Vagina (tissue), 2 donors: ENCODE measurements around the gene ENKUR. TPM values are rescaled to one million over a fixed set of nuclear protein-coding genes. Genes with fewer than 3 reads are reported as not detected.

ENCODE experiments used
- DNase-seq, 2 donors: peaks; one replicate each; pipeline ENCODE4 v3.0.0-alpha.2; 2017; ENCODE audit errors: extremely low spot score in 2 of 2
- H3K27ac ChIP-seq: fragments of 200-600 bp; sonication (generic); one replicate; pipeline ENCODE4 v1.5.1; 2019
- H3K27me3 ChIP-seq: fragments of 200-600 bp; sonication (generic); one replicate; pipeline ENCODE4 v1.5.1; 2019
- H3K36me3 ChIP-seq, 2 donors: fragments of 200-600 bp; sonication (generic); one replicate each; pipeline ENCODE4 v1.5.1; 2017 to 2019
- H3K4me1 ChIP-seq: fragments of 200-600 bp; sonication (generic); one replicate; pipeline ENCODE4 v1.5.1; 2019
- H3K4me3 ChIP-seq, 2 donors: fragments of 200-600 bp; sonication (generic); 1 replicate in 1 of 2; 2 replicates in 1 of 2; pipeline ENCODE4 v1.5.1; 2016 to 2019
- H3K9me3 ChIP-seq: fragments of 200-600 bp; sonication (generic); one replicate; pipeline ENCODE4 v1.5.1; 2019
- CTCF ChIP-seq, 3 experiments: fragments of 450-650 bp in 2 of 3; fragments of 200-600 bp in 1 of 3; sonication (generic) in 1 of 3; IDR thresholded peaks; one replicate each; pipeline ENCODE4 v1.5.1; 2017 to 2019; ENCODE audit warnings: antibody characterized with exemption in 3 of 3, mild to moderate bottlenecking in 2 of 3, moderate library complexity in 2 of 3
- POLR2A ChIP-seq, 2 donors: fragments of 450-650 bp; IDR thresholded peaks; one replicate each; pipeline ENCODE4 v1.6.1; 2017; ENCODE audit warnings: antibody characterized with exemption in 2 of 2, mild to moderate bottlenecking in 2 of 2, moderate library complexity in 2 of 2
- POLR2AphosphoS5 ChIP-seq, 2 donors: sonication (generic); formaldehyde crosslinking; IDR thresholded peaks; one replicate each; pipeline ENCODE4 v1.9.0; 2017; ENCODE audit warnings: antibody characterized with exemption in 2 of 2, mild to moderate bottlenecking in 2 of 2, low read depth in 1 of 2; ENCODE audit not compliant: insufficient read depth in 1 of 2
- intact Hi-C: fragments of 100-400 bp; cut with DNase I; formaldehyde crosslinking; loops from one replicate; pipeline ENCODE4 v1.15.1; 2023
- total RNA-seq: library from RNA; depleted of rRNA; stranded (reverse); fragments of >200 nt; gene quantifications from one replicate; pipeline ENCODE4 v1.2.3, GENCODE V29; 2016

Gene ENKUR
- total RNA-seq, 1 donor from 2014 or later: not detected

GRCh38 chr10:25061125-25061524 is 45.2 kb upstream of the ENKUR start:
- H3K4me1 ChIP-seq: no peaks in the 10 kb centered on the region
- TF ChIP-seq CTCF (IDR thresholded peaks at IDR 0.05): no peak
- TF ChIP-seq POLR2A (IDR thresholded peaks at IDR 0.05): no peak
- TF ChIP-seq POLR2AphosphoS5 (IDR thresholded peaks at IDR 0.05; ENCODE audit: insufficient read depth in 1 of 2, low read depth in 1 of 2): no peak
- H3K27me3 ChIP-seq: no peaks in the 10 kb centered on the region
- no peak overlapping the region for H3K27ac ChIP-seq
- no peak overlapping the region for H3K4me3 ChIP-seq
- no peaks in the 10 kb centered on the region for H3K9me3 ChIP-seq
- no peak for DNase-seq
- no peaks in the 10 kb centered on the region for H3K36me3 ChIP-seq
- intact Hi-C loops: no loop called here

GRCh38 chr10:25059990-25060389 is 44.0 kb upstream of the ENKUR start:
- no peak for DNase-seq
- H3K9me3 ChIP-seq: no peaks in the 10 kb centered on the region
- TF ChIP-seq POLR2AphosphoS5 (IDR thresholded peaks at IDR 0.05; ENCODE audit: insufficient read depth in 1 of 2, low read depth in 1 of 2): no peak
- TF ChIP-seq CTCF (IDR thresholded peaks at IDR 0.05): no peak
- TF ChIP-seq POLR2A (IDR thresholded peaks at IDR 0.05): no peak
- no peak overlapping the region for H3K4me3 ChIP-seq
- H3K4me1 ChIP-seq: no peaks in the 10 kb centered on the region
- no peaks in the 10 kb centered on the region for H3K36me3 ChIP-seq
- H3K27ac ChIP-seq: no peak overlapping the region
- H3K27me3 ChIP-seq: no peaks in the 10 kb centered on the region
- intact Hi-C loops: no loop called here

- TF ChIP-seq POLR2A (IDR thresholded peaks at IDR 0.05) (no peak), CTCF (IDR thresholded peaks at IDR 0.05) (no peak), POLR2AphosphoS5 (IDR thresholded peaks at IDR 0.05; ENCODE audit: insufficient read depth in 1 of 2, low read depth in 1 of 2) (no peak)
- no peak for DNase-seq
- no peaks in the 10 kb centered on the region for H3K9me3 ChIP-seq
- H3K27me3 ChIP-seq: no peaks in the 10 kb centered on the region
- H3K4me1 ChIP-seq: no peaks in the 10 kb centered on the region
- H3K36me3 ChIP-seq: no peaks in the 10 kb centered on the region
- no peak overlapping the region for H3K4me3 ChIP-seq
- H3K27ac ChIP-seq: no peak overlapping the region
- intact Hi-C loops: no loop called here
Measured at GRCh38 chr10:25057886-25058285, 41.9 kb upstream of the ENKUR start.

- no peaks in the 10 kb centered on the region for H3K27me3 ChIP-seq
- H3K27ac ChIP-seq: no peak overlapping the region
- no peak for DNase-seq
- no peak overlapping the region for H3K4me3 ChIP-seq
- no peaks in the 10 kb centered on the region for H3K9me3 ChIP-seq
- TF ChIP-seq POLR2A (IDR thresholded peaks at IDR 0.05) (no peak), CTCF (IDR thresholded peaks at IDR 0.05) (no peak), POLR2AphosphoS5 (IDR thresholded peaks at IDR 0.05; ENCODE audit: insufficient read depth in 1 of 2, low read depth in 1 of 2) (no peak)
- H3K4me1 ChIP-seq: no peaks in the 10 kb centered on the region
- no peaks in the 10 kb centered on the region for H3K36me3 ChIP-seq
- intact Hi-C loops: no loop called here
Measured at GRCh38 chr10:25056726-25057125, 40.8 kb upstream of the ENKUR start.

- no peaks in the 10 kb centered on the region for H3K36me3 ChIP-seq
Measured at GRCh38 chr10:25052012-25052411, 36.1 kb upstream of the ENKUR start.

More at GRCh38 chr10:25052012-25052411, 36.1 kb upstream of the ENKUR start:
- DNase-seq: no peak
- no peak for TF ChIP-seq CTCF (IDR thresholded peaks at IDR 0.05)
- TF ChIP-seq POLR2A (IDR thresholded peaks at IDR 0.05): no peak
- TF ChIP-seq POLR2AphosphoS5 (IDR thresholded peaks at IDR 0.05; ENCODE audit: insufficient read depth in 1 of 2, low read depth in 1 of 2): no peak
- no peaks in the 10 kb centered on the region for H3K9me3 ChIP-seq
- peaks cover 5% of the 10 kb centered on the region for H3K4me1 ChIP-seq
- no peak overlapping the region for H3K27ac ChIP-seq
- no peaks in the 10 kb centered on the region for H3K27me3 ChIP-seq
- H3K4me3 ChIP-seq: no peak overlapping the region
- intact Hi-C loops: no loop called here
